Measurements from ENCODE around the gene LARP1. TPM values are rescaled to one million over a fixed set of nuclear protein-coding genes. Genes with fewer than 3 reads are reported as not detected.

Gene LARP1
- total RNA-seq, 1 experiment from 2014 or later = 290 TPM

- Histone ChIP-seq H3K27ac (peak overlapping the region; percentile 84), H3K4me1 (replicated peaks; ENCODE audit: insufficient read depth) (peaks cover 24% of the 10 kb centered on the region), H4K20me1 (ENCODE audit: insufficient read depth) (peaks cover 27% of the 10 kb centered on the region; the same call in 1 of the 2 replicates), H3K4me3 (peak overlapping the region; percentile 88), H3K27me3 (ENCODE audit: insufficient read depth, low read depth) (no peaks in the 10 kb centered on the region), H3F3A (ENCODE audit: insufficient read depth, low read depth) (peaks cover 32% of the 10 kb centered on the region), H3K9me2 (ENCODE audit: insufficient read depth) (no peaks in the 10 kb centered on the region), H3K79me2 (ENCODE audit: low read depth) (peaks cover 56% of the 10 kb centered on the region), H3K4me2 (peak overlapping the region; percentile 93), H3K36me3 (ENCODE audit: low read depth) (peaks cover 14% of the 10 kb centered on the region), H2AFZ (peak overlapping the region; percentile 96), H3K9me3 (ENCODE audit: insufficient read depth, low read depth) (no peaks in the 10 kb centered on the region)
- CTCF ChIA-PET = interaction anchor here (0.6 kb wide), 1 partner anchor 46 kb away, joined by 3 read pairs; no protein-coding TSS in a partner anchor
- no peak for DNase-seq
- intact Hi-C loops (cut with micrococcal nuclease; ENCODE audit: unreplicated experiment) = loop anchor here (1.0 to 10.0 kb wide), 3 partner anchors 24 to 414 kb away; partner anchors contain the start of genes LARP1 and SAP30L
- BruUV-seq (replicated peaks) = TSS peak; percentile 55
- TF ChIP-seq EZH2 (IDR thresholded peaks at IDR 0.05; ENCODE audit: low read depth) = no peak
- TF ChIP-seq CTCF (conservative IDR thresholded peaks at IDR 0.05) = no peak
- POLR2A ChIA-PET (ENCODE audit: unreplicated experiment) = interaction anchor here (0.6 to 2.1 kb wide), 7 partner anchors 30 to 250 kb away, joined by 3 to 16 read pairs (median 3); no protein-coding TSS in a partner anchor
Measured at GRCh38 chr5:154858972-154859871, 104.0 kb downstream of the LARP1 start.

- POLR2A ChIA-PET (ENCODE audit: unreplicated experiment) = interaction anchor here (0.7 to 1.0 kb wide), 2 partner anchors 17 to 36 kb away, joined by 4 read pairs; no protein-coding TSS in a partner anchor
- peak; percentile 44 to 67 for DNase-seq
Measured at GRCh38 chr5:154860123-154860522, 104.9 kb downstream of the LARP1 start.

More at GRCh38 chr5:154860123-154860522, 104.9 kb downstream of the LARP1 start:
- no peak for TF ChIP-seq CTCF (conservative IDR thresholded peaks at IDR 0.05)
- TF ChIP-seq EZH2 (IDR thresholded peaks at IDR 0.05; ENCODE audit: low read depth) = no peak
- H3K4me3 ChIP-seq = peak overlapping the region; percentile 88
- H2AFZ ChIP-seq = no peak overlapping the region
- peaks cover 22% of the 10 kb centered on the region for H3K36me3 ChIP-seq (ENCODE audit: low read depth)
- no peaks in the 10 kb centered on the region for H3K27me3 ChIP-seq (ENCODE audit: insufficient read depth, low read depth)
- peaks cover 56% of the 10 kb centered on the region for H3K79me2 ChIP-seq (ENCODE audit: low read depth)
- peak overlapping the region; percentile 84 for H3K27ac ChIP-seq
- intact Hi-C loops (cut with micrococcal nuclease; ENCODE audit: unreplicated experiment) = no loop called here
- H3K9me3 ChIP-seq (ENCODE audit: insufficient read depth, low read depth) = no peaks in the 10 kb centered on the region
- peaks cover 32% of the 10 kb centered on the region for H3F3A ChIP-seq (ENCODE audit: insufficient read depth, low read depth)
- peak overlapping the region; percentile 93 for H3K4me2 ChIP-seq
- CTCF ChIA-PET = interaction anchor here (0.5 kb wide), 1 partner anchor 228 kb away, joined by 4 read pairs; no protein-coding TSS in a partner anchor
- no peaks in the 10 kb centered on the region for H3K9me2 ChIP-seq (ENCODE audit: insufficient read depth)
- H3K4me1 ChIP-seq (replicated peaks; ENCODE audit: insufficient read depth) = peaks cover 24% of the 10 kb centered on the region
- peaks cover 35% of the 10 kb centered on the region; the same call in 1 of the 2 replicates for H4K20me1 ChIP-seq (ENCODE audit: insufficient read depth)
- BruUV-seq (replicated peaks) = no TSS peak
